ENCODE results near the gene NPFF. TPM values are rescaled to one million over a fixed set of nuclear protein-coding genes. Genes with fewer than 3 reads are reported as not detected.

Gene NPFF
- polyA plus RNA-seq, 2 of the 4 experiments (the other 2 are of a cell fraction), result 0.17 TPM; not detected in 1

- H3K4me2 ChIP-seq, result no peak overlapping the region
- DNase-seq (ENCODE audit: low read depth in 1 of 2, low spot score in 1 of 2), result no peak
- POLR2A ChIA-PET, result interaction anchor here (0.6 kb wide), 2 partner anchors 8 to 12 kb away, joined by 4 to 5 read pairs; no protein-coding TSS in a partner anchor
- 94% methylated on average over 3 of the region's 3 CpGs for WGBS (ENCODE audit: missing lambda C conversion rate)
- no peak for ATAC-seq
- H3K4me3 ChIP-seq, result no peak overlapping the region
- no peak for FAIRE-seq
- CTCF ChIA-PET, result interaction anchor here (1.0 to 2.2 kb wide), 4 partner anchors 11 to 35 kb away, joined by 3 to 11 read pairs (median 3); no protein-coding TSS in a partner anchor
- H3K9me3 ChIP-seq, result no peaks in the 10 kb centered on the region
- no peak overlapping the region for H3K27ac ChIP-seq
- peaks cover 5% of the 10 kb centered on the region; the same call in 1 of the 3 replicates for H3K4me1 ChIP-seq
- no peak for TF ChIP-seq PBX3 (IDR thresholded peaks at IDR 0.05)
- TF ChIP-seq POLR2A (IDR thresholded peaks at IDR 0.05; ENCODE audit: low read length), result no peak
- no peak for TF ChIP-seq NPAS2 (CRISPR knock-in tag; IDR thresholded peaks at IDR 0.05; ENCODE audit: borderline replicate concordance)
- no peak for TF ChIP-seq MAZ (IDR thresholded peaks at IDR 0.05; ENCODE audit: borderline replicate concordance, low read depth, low read length)
- TF ChIP-seq CHD4 (IDR thresholded peaks at IDR 0.05; ENCODE audit: borderline replicate concordance), result no peak
- TF ChIP-seq ZC3H11A (IDR thresholded peaks at IDR 0.05), result no peak
- no peak for TF ChIP-seq USF2 (IDR thresholded peaks at IDR 0.05)
- TF ChIP-seq HOXB13 (CRISPR knock-in tag; IDR thresholded peaks at IDR 0.05; ENCODE audit: low read depth), result no peak
- no peak for TF ChIP-seq RARB (CRISPR knock-in tag; IDR thresholded peaks at IDR 0.05)
- TF ChIP-seq HOXA7 (CRISPR knock-in tag; IDR thresholded peaks at IDR 0.05), result no peak
- TF ChIP-seq KDM1A (IDR thresholded peaks at IDR 0.05; ENCODE audit: low read depth), result no peak
- TF ChIP-seq RAD21 (conservative IDR thresholded peaks at IDR 0.05 in 1 of 2, IDR thresholded peaks at IDR 0.05 in 1 of 2), result no peak
- TF ChIP-seq EHMT2 (IDR thresholded peaks at IDR 0.05; ENCODE audit: low read depth), result no peak
- no peak for TF ChIP-seq FOXS1 (CRISPR knock-in tag; IDR thresholded peaks at IDR 0.05)
- no peak for TF ChIP-seq HEYL (CRISPR knock-in tag; IDR thresholded peaks at IDR 0.05)
- no peak for TF ChIP-seq E2F6 (IDR thresholded peaks at IDR 0.05; ENCODE audit: borderline replicate concordance, low read depth)
- no peak for TF ChIP-seq JUN (IDR thresholded peaks at IDR 0.05)
- TF ChIP-seq EHF (CRISPR knock-in tag; IDR thresholded peaks at IDR 0.05), result no peak
- TF ChIP-seq NR3C1 (IDR thresholded peaks at IDR 0.05), result no peak
These were observed 24.7 kb upstream of the NPFF start for GRCh38 chr12:53532021-53532420.

- ATAC-seq (peak in 1 of 2 experiments; percentile 68; a peak in 3 of 6 replicates), DNase-seq (ENCODE audit: low read depth in 1 of 2, low spot score in 1 of 2) (no peak), FAIRE-seq (no peak)
- WGBS (ENCODE audit: missing lambda C conversion rate), result 69% methylated on average over 4 of the region's 4 CpGs
- Histone ChIP-seq H3K4me1 (peaks cover 5% of the 10 kb centered on the region; the same call in 1 of the 3 replicates), H3K4me3 (no peak overlapping the region), H3K27ac (no peak overlapping the region), H3K4me2 (no peak overlapping the region), H3K9me3 (no peaks in the 10 kb centered on the region)
- ChIA-PET POLR2A (no interaction called here), CTCF (interaction anchor here (1.1 to 2.2 kb wide), 2 partner anchors 13 to 22 kb away, joined by 3 to 11 read pairs; no protein-coding TSS in a partner anchor)
- TF ChIP-seq CHD4 (IDR thresholded peaks at IDR 0.05; ENCODE audit: borderline replicate concordance) (no peak), FOSL2 (IDR thresholded peaks at IDR 0.05) (no peak), FOSL2 (CRISPR knock-in tag; IDR thresholded peaks at IDR 0.05) (0 out of 2 replicates have a peak, but pooled peaks have one; percentile 33)
These were observed 23.6 kb upstream of the NPFF start for GRCh38 chr12:53530920-53531319.

- FAIRE-seq (no peak), DNase-seq (ENCODE audit: low read depth in 1 of 2, low spot score in 1 of 2) (no peak), ATAC-seq (no peak)
- no peaks in the 10 kb centered on the region for H3K9me3 ChIP-seq
- ChIA-PET POLR2A (no interaction called here), CTCF (interaction anchor here (0.9 to 1.5 kb wide), 3 partner anchors 13 to 216 kb away, joined by 3 to 6 read pairs (median 5); no protein-coding TSS in a partner anchor)
- no peak overlapping the region for H3K27ac ChIP-seq
- H3K4me1 ChIP-seq, result peaks cover 5% of the 10 kb centered on the region; the same call in 1 of the 3 replicates
- no peak overlapping the region for H3K4me2 ChIP-seq
- 92% methylated on average over 2 of the region's 2 CpGs for WGBS (ENCODE audit: missing lambda C conversion rate)
- no peak overlapping the region for H3K4me3 ChIP-seq
- TF ChIP-seq RFX5 (IDR thresholded peaks at IDR 0.05), result no peak
- no peak for TF ChIP-seq NFE2L2 (conservative IDR thresholded peaks at IDR 0.05; ENCODE audit: low read length)
- no peak for TF ChIP-seq TP53 (CRISPR knock-in tag; IDR thresholded peaks at IDR 0.05)
- no peak for TF ChIP-seq PHF8 (IDR thresholded peaks at IDR 0.05; ENCODE audit: borderline replicate concordance, low read depth)
- no peak for TF ChIP-seq NR3C1 (IDR thresholded peaks at IDR 0.05)
These were observed 22.8 kb upstream of the NPFF start for GRCh38 chr12:53530061-53530460.

Measured in A549 (cell line).